CD4-positive, alpha-beta T cell treated with Interleukin-15 for 1 hour (primary cell): Measurements from ENCODE around the gene FAM110D.

Experiments used
- DNase-seq: peaks from one replicate; pipeline ENCODE4 v3.0.0-alpha.2; 2020

FAM110D gene

DNA sequence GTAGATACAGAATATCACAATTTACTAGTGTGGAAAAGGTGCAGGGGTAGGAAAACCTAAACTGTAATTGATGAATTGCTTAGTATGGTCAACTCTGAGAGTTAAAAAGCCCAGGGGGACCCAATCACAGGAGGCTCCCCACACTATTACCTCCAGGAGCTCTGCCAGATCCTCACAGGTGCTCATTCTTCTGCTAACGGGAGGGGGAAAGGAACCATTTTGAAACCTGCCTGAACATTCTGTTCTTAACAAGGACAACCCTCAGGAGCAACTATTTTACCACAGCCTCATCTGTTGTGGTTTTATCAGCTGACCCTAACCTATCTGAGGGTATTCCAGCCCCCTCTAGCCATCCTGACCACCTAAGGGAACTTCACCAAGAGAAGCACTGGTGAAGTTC is 28.2 kb upstream of the FAM110D start:
- no peak for DNase-seq

DNA sequence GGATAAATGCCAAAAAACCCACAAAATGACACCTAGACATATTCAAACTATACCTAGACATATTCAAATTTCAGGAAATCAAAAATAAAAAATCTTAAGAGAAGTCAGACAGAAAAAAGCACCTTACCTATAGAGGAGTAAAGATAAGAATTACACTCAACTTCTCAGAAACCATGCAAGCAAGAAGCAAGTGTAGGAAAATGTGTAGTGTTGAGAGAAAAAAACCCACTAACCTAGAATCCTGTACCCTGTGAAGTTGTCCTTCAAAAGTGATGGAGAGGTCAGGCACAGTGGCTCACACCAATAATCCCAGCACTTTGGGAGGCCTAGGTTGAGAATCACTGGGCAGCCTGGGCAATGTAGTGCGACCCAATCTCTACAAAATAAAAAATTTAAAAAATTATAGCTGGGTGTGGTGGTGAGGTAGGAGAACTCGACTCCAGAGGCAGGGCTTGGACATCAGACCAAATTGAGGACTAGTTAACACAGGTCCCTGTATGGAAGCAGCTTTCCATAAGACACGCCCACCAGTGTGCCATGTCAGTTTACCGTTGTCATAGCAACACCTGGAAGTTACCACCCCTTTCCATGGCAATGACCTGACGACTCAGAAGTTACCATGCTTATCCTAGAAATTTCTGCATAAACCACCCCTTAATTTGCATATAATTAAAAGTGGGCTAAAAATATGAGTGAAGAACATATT is 26.6 kb upstream of the FAM110D start:
- DNase-seq: no peak

DNA sequence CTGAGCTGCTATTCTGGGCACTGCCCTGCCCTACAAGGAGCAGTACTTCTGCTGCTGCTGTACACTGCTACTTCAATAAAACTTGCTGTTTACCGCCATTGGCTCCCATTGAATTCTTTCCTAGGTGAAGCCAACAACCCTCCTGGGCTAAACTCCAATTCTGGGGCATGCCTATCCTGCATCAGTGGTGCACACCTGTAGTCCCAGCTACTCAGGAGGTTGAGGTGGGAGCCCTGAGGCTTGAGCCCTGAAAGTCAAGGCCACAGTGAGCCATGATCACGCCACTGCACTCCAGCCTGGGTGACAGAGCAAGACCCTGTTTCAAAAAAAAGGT is 26.1 kb upstream of the FAM110D start:
- DNase-seq: no peak

DNA sequence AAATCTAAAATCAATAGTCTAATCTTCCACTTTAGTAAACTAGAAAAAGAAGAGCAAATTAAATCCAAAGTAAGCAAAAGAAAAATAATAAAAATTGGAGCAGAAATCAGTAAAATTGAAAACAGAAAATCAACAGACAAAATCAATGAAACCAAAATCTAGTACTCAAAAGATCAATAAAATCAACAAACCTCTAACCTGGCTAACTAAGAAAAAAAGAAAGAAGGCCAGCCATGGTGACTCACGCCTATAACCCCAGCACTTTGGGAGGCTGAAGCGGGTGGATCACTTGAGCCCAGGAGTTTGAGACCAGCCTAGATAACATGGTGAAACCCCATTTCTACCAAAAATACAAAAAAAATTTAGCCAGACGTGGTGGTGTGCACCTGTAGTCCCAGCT is 24.4 kb upstream of the FAM110D start:
- DNase-seq: no peak

DNA sequence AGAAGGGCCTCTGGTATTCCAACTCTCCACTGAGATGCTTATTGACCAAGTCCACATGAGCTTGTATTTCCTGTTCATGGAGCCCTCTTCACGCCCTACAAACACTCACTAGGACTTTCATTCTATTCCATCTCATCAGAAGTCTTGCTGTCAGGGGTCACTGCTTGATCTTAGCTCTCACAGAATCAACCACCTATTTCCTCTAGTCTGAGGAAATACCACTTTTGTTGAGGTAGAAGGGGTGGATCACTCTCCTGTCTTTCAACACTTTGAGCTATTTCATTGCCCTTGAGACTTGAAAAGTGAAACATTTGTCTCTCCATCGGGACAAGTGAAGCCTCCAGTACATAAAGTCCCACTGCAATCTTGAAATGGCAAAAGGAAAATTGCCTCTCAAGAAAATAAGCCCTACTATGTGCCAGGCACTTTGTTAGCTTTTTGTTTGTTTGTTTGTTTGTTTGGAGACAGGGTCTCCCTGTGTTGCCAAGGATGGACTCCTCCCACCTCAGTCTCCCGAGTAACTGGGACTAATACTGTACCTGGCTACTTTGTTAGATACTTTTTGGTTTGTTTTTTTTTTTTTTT is 19.8 kb upstream of the FAM110D start:
- DNase-seq: no peak

DNA sequence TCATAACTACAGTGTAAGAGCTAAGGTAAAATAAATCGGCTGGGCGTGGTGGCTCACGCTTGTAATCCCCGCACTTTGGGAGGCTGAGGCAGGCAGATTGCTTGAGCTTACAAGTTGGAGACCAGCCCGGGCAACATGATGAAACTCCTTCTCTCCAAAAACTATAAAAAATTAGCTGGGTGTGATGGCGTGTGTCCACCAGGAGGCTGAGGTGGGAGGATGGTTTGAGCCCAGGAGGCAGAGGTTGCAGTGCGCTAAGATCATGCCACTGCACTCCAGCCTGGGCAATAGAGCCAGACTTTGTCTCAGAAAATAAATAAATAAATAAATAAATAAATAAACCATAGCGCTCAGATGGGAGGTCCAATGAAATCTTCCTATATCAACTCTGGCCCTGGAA is 16.7 kb upstream of the FAM110D start:
- no peak for DNase-seq

DNA sequence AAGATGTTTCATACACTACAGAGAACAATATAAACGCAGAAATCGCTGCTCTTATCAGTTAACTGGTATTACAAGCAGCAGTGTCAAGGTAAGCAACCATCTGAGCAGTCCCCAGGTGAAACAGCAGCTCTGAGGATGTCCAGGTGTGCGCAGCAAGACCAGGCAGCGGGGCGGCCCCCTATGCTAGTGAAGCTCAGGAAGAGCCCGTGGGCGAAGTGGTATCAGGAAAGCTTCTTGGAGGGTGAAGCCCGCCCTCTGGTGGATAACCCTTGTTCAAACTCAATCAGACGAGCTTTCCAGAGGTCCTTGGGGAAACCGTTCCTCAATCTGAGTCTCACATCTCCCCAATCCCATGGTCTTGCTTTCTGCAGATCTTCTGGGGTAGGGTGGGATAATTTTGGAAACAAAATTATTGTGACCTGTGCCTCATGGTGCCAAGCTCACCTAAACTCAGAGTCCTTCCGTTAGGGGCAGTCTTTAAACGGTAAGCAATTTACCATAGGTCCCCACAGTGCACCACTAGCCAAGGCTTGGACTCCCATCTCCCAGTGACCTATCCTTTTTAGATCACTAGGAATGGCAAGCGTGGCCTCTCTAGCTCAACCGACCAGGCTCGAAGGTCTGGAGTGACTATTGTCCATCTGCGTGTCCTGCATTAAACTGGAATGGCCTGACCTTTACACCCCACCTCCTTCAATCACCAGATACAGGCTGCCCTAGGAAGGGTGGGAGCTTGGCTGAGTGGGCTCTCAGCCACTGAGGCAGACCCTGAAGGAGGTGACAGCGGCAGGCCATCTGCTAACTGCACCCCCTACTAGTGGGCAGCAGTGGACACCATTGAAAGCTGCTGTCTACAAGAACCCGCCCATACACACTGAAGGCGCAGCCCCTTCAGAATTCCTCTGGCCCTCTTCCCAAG is 13.6 kb upstream of the FAM110D start:
- peak; percentile 75 for DNase-seq

DNA sequence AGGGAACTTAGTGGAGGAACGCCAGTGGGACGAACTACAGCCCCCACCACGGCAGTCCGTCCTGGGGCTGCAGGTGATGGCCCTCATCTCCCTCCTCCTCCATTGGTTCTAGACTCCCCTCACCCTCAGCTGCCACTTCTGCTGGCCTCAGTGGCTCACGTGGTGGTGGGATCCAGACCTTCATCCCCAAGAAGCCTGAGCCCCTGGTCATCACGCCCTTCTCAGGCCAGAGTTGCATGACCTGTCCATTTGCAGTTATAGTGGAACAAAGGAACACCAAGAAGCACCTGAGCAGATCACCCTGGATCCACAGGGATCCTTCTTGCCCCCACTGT is 13.0 kb upstream of the FAM110D start:
- DNase-seq: no peak

DNA sequence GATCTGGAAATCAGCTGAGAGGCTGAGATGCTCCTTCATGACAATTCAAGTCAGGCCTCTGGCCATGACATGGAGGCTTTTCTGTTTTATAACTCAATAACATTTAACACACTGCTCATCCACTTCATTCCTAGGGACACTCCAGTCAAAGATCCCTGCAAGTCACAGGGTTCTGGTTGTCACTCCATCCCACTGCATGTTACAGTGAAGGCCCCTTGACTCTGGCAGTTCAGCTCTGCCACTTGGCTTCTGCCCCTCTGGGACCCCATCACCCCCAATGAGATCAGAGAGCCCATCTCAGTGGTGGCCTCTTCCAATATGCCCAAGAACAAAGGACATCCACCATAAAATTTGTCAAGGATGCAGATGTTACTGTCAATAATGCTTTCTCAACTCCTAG is 10.0 kb upstream of the FAM110D start:
- DNase-seq: no peak

DNA sequence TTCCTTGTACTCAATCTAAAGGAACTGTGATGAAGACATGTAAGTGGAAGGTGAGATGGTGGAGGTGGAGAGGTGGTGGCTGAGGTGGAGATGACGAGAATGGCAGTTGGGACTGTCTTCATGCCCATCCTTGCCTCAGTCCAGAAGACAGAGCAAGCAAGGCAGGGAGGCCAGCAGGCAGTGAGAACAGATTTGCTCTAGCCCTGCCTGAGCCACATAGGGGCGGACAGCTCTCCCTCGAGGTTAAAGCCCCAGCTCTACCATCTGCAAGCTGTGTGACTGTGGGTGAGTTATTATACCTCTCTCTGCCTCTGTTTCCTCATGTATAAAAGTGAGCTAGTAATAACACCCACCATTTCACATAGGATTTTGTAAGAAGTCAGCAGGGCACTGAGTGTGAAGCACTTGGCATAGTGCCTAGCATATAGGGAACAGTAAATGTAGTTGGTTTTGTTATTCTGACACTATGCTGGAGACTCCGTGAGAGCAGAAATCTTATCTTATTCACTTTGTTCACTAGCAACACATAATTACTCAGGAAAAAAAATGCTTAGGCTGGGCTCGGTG is 4.8 kb upstream of the FAM110D start:
- DNase-seq: no peak

DNA sequence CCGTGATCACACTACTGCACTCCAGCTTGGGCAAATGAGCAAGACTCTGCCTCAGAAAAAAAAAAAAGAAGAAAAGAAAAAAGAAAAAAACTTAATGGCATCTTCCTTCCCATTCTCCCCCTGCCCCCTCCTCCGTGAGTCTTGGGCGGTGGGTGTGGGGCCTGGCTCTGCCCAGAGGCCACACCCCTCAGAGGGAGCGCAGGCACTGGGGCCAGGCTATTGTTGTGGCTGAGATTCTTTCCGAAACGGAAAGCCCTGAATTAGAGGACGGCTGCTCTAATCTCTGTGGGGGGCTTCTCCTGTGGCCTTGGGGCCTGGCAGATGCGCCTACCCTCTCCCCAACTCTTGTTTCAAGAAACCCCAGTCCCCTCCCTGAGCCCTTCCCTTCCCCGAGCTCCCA is 4.1 kb upstream of the FAM110D start:
- DNase-seq: no peak

DNA sequence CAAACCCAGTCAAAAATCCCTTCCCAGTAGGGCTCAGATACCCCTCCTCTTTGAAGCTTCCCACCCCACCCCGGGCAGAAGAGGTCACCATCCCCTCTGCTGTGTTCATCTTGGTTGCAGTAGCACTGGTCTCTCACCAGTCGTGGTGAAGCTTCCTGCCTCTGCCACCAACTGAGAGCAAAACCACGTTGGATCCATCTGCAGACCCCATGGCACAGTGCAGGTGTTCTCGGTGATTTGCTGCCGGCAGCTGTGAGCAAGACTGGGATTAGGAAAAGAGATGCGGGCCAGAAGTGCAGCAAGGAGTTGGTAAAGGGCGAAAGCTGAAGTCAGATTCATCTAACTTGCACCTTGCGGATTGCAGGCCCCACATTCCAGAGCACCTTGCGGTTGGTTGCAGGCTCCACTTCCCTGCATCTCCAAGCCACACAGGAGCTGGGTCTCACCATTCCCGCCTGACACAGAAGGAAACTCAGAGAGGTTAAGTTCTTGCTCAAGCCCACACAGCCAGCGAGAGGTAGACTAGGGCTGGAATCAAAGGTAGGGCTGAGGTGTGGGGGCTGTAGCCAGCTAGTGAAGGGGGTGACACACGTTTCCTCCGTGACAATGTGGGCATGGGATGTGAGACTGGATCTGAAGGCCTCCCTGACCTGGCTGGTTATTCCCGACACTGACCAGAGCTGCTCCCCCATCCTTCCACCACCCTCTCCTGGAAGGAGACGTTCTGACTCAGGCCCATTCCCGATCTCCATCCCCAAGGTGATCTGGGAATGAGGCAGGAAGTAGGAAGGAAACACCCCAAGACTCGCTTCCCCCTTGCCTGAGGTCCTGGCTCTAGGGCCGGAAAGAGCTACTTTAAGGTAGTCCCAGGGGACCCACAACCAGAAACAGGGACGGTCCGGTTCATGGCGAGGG is 3.3 kb upstream of the FAM110D start:
- DNase-seq: no peak

DNA sequence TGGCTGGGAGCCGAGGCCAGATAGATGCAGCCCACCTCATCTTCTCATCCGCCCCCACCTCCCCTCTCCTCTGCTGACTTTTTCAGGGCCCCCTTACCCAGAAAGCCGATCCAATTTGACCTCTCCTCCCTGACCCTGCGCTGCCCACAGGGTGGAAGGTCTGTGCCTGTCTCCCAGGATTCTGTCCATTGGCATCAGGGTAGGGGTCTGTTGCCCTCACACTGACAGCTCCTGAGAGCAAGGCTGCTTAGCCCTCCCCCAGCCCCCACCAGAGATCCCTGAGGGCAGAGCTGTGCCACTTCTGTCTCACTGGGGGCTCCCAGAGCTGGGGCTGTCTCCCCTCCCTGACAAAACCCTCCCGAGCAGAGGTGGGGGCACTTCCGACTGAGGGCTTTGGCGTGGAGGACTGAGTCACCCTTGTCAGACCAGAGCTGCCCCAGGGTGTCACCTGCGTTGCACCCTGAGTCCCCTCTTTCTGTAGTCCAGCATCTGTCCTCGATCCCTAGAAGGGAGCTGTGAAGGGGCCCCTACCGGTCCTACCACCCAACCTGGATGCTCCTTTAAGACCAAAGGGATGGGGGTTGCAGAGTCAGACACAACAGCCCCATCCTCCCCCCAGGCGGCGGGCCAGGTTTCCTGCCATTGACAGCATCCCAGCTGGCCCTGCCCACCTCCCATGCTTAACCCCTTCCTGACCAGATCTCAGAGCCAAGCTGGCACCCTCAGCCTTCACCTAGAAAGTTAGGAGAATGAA is 2.4 kb upstream of the FAM110D start:
- no peak for DNase-seq

DNA sequence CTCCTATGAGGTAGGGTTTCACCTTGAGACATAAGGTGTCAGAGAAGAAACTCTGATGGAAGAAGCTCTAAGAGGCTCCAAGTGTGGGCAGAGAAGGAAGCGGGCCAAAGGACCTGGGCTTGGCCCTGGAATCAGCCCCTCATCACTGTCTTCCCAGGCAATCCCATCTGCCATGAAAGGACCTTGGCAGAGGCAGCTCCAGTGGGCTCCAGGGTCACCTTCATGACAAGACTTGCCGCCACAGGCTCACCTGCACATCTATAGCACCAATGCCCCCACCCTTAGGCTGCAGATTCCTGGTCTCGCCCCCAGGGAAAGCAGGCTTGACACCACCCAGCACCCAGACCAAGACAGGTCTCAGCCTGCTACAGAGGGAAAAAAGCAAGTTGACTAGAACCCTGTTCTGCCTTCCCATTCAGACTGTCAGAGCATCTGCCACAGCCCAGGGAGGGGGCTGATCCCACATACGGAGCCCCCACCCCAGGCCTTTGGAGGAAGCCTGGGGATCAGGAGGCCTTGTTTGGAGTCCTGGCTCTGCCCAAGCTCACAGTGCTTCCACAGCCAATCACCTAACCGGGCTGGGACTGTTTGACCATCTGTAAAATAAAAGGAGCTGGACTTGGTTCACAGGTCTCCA is 490 bp upstream of the FAM110D start:
- DNase-seq: no peak

DNA sequence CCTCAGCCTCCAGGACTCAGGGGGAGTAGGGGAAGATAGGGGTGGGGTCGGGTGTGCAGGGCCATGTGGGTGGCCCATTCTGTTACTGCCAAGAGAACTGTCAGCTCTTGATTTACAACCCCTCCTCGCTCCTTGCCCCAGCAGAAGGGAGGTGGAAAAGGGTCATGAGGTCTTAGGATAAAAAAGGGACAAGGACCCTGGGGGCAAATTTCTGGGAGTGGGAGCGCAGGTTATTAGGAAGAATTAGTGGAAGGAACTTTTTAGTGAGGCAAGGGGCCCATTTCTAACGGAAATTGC is 812 bp downstream of the FAM110D start:
- DNase-seq: no peak

DNA sequence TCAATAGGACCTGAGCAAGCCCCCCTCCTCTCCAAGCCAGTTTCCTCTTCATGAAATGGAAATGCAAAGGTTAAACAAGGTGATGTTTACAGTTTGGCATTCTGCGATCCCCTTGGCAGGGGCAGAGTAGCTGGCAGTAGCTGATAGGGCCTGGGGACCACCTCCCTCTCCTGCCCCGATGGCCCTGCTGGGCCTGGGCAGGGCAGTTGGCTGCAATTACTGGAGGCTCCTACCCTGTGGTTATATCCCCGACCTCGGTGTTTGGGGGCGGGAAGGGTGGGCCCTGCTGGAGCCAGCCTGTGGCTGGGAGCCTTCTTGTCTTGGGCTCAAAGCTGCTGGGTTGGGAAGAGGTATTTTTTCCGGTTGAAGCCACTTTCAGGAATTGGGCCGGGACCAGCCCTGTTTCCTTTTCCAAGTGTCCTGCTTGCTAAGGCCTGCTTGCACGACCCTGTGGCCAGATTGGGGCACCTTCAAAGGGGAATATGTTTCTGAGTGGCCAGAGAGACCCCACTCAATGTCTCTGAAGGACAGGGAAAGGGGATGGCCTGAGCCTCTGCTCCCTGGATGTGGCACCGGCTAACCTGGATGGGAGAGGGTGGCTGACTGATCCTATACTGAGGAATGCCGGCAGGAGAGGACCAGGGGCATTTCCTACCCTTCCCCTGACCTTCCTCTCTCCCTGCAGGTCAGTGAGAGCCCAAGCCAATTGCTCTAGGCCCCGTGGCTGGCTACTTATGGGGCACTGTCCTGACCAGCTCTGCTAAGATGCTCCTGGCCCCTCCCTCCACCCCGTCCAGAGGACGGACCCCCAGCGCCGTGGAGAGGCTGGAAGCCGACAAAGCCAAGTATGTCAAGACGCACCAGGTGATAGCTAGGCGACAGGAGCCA is 1.9 kb downstream of the FAM110D start:
- no peak for DNase-seq

DNA sequence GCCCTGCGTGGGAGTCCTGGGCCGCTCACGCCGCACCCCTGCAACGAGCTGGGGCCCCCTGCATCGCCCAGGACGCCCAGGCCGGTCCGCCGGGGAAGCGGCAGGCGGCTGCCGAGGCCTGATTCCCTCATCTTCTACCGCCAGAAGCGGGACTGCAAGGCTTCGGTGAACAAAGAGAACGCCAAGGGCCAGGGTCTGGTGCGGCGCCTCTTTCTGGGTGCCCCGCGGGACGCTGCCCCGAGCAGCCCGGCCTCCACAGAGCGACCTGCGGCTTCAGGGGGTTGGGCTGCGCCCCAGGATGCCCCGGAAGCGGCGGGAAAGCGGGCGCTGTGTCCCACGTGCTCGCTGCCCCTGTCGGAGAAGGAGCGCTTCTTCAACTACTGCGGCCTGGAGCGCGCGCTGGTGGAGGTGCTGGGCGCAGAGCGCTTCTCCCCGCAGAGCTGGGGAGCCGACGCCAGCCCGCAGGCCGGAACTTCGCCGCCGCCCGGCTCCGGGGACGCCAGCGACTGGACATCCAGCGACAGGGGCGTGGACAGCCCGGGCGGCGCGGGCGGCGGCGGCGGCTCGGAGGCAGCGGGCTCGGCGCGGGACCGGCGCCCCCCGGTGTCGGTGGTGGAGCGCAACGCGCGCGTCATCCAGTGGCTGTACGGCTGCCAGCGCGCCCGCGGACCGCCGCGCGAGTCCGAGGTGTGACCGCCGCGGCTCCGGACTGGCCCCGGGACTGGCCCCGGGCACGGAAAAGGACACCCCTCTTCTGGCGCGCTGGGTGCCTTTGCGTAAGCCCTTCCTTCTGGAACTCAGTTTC is 2.7 kb downstream of the FAM110D start:
- peak; percentile 36 for DNase-seq

DNA sequence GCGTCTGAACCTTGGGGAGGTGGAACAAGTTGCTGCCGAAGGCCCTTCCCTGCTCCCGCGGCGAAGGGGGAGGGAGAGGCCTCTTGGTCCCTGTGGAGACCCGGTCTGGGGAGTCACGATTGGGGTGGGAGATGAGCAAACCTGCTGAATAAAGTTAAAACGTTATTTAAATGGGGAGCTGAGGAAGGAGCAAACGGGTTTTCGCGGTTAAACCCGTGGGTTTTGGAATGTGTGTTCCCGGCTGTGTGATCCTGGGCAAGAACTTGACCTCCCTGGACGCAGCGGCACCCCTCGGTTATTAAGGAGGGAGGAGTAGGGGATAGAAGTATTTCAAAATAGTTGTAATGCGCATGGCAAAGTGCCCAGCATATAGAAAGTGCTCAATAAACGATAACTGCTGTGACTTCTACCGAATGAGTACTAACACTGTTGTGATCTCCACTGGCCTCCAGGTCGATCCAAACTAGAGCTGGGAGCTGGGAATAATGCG is 3.4 kb downstream of the FAM110D start:
- no peak for DNase-seq

DNA sequence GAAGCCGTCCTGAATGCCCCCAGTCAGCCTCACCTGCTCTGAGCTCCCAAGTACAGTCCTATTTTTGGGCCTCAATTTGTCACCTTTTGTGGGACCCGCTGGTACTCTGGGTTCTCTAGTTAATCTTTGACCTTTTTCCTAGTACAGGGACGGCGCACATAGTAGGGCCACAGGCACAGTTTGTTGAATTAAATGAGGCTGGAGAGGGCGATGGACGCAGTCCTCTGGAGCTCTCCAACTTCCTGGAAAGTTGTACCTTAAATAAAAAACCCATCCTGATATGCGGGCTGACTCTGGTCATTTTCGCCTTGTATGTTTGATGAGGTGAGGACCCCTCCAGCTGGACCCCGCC is 4.8 kb downstream of the FAM110D start:
- DNase-seq: no peak
